ENCODE measurements around the gene MLH1. TPM values are rescaled to one million over a fixed set of nuclear protein-coding genes. Genes with fewer than 3 reads are reported as not detected.

Gene MLH1
- total RNA-seq, 1 experiment from 2014 or later, result 47.2 TPM

GRCh38 chr3:37096288-37096687 lies 103.0 kb downstream of the MLH1 start (continued):
- TF ChIP-seq ARID4B (CRISPR knock-in tag; IDR thresholded peaks at IDR 0.05; ENCODE audit: borderline replicate concordance), result no peak
- TF ChIP-seq ZNF232 (CRISPR knock-in tag; IDR thresholded peaks at IDR 0.05), result no peak
- no peak for TF ChIP-seq HMGA2 (CRISPR knock-in tag; IDR thresholded peaks at IDR 0.05)

- ChIA-PET POLR2A (no interaction called here), CTCF (no interaction called here)
- no peak for TF ChIP-seq NR3C1 (CRISPR knock-in tag; conservative IDR thresholded peaks at IDR 0.05; ENCODE audit: low read depth)
- TF ChIP-seq NR2C2 (CRISPR knock-in tag; IDR thresholded peaks at IDR 0.05), result no peak
- no peak for TF ChIP-seq HMGA2 (CRISPR knock-in tag; IDR thresholded peaks at IDR 0.05)
- no peak for TF ChIP-seq ZNF317 (CRISPR knock-in tag; IDR thresholded peaks at IDR 0.05; ENCODE audit: borderline replicate concordance, low read depth)
- no peak for TF ChIP-seq ZMAT4 (CRISPR knock-in tag; IDR thresholded peaks at IDR 0.05)
- no peak for TF ChIP-seq SMAD3 (CRISPR knock-in tag; IDR thresholded peaks at IDR 0.05; ENCODE audit: borderline replicate concordance)
- no peak for TF ChIP-seq ZNF219 (CRISPR knock-in tag; IDR thresholded peaks at IDR 0.05; ENCODE audit: borderline replicate concordance)
- no peak for TF ChIP-seq ELF4 (CRISPR knock-in tag; IDR thresholded peaks at IDR 0.05; ENCODE audit: low read depth)
- no peak for TF ChIP-seq ZSCAN18 (CRISPR knock-in tag; IDR thresholded peaks at IDR 0.05)
- Mint-ChIP-seq H3K27me3 (ENCODE audit: low read depth) (no peaks in the 10 kb centered on the region), H3K4me3 (no peak overlapping the region), H3K9me3 (no peaks in the 10 kb centered on the region), H3K27ac (no peak overlapping the region), H3K36me3 (no peaks in the 10 kb centered on the region), H3K4me1 (peaks cover 4% of the 10 kb centered on the region)
- no peak for DNase-seq (ENCODE audit: low spot score)
- ATAC-seq, result no peak
Observed at GRCh38 chr3:37096975-37097374, 103.7 kb downstream of the MLH1 start.

GRCh38 chr3:37097776-37098175 lies 104.5 kb downstream of the MLH1 start:
- no peak for ATAC-seq
- ChIA-PET POLR2A (no interaction called here), CTCF (no interaction called here)
- Mint-ChIP-seq H3K4me3 (no peak overlapping the region), H3K27ac (no peak overlapping the region), H3K27me3 (ENCODE audit: low read depth) (no peaks in the 10 kb centered on the region), H3K4me1 (peaks cover 4% of the 10 kb centered on the region), H3K36me3 (no peaks in the 10 kb centered on the region), H3K9me3 (no peaks in the 10 kb centered on the region)
- no peak for TF ChIP-seq ZNF512 (CRISPR knock-in tag; IDR thresholded peaks at IDR 0.05; ENCODE audit: borderline replicate concordance)
- TF ChIP-seq CBFB (CRISPR knock-in tag; IDR thresholded peaks at IDR 0.05; ENCODE audit: low read depth), result no peak
- no peak for TF ChIP-seq PRDM15 (CRISPR knock-in tag; IDR thresholded peaks at IDR 0.05)
- TF ChIP-seq ERG (CRISPR knock-in tag; IDR thresholded peaks at IDR 0.05), result no peak
- no peak for DNase-seq (ENCODE audit: low spot score)

Measured in WTC11 (cell line).